ENCODE data around the gene APOB. TPM values are rescaled to one million over a fixed set of nuclear protein-coding genes. Genes with fewer than 3 reads are reported as not detected.

APOB gene
- total RNA-seq, 1 donor: under 0.01 TPM

DNA sequence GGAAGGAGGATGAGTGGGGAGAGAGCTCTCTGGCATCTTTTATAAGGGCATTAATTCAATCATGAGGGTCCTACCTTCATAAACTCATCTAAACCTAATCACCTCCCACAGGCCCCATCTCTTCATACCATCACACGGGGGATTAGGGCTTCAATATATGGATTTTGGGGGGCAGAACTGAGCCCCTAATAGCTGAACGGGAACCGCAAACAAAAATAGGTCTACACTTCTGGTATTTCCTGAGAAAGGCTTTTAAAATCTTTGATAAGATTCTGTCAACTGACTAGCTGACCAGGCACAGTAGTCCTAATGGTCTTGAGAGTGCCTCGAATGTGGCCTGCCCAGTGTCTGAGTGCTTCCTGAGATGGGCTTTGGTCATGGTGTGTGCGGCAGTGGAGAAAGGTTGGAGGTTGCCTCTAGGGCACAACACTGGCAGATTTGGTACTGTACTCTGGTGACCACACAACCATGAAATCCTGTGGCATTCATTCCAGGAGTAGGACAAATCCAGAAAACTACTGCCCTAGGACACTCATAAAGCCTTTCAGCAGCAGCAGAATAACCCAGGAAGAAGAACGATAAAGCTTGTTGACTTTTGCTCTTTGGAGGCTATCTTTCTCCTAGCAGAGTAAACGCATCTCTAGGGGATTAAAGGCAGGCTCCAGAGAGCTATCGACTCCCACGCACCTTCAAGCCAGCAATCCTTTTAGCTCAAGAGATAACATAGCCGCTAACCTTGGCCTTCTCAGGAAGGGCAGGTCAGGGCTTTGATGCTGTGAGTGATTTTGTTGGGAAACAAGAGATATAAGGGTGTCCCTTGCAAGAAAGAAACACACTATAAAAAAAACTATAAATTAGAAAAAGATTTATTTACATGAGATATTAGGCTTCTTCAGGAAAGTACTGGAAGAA, 12.3 kb upstream of the APOB start:
- no peak for TF ChIP-seq CTCF (IDR thresholded peaks at IDR 0.05; ENCODE audit: insufficient read depth, low read depth, low read length)
- H3K4me3 ChIP-seq (ENCODE audit: low read depth, low read length): no peak overlapping the region
- no peak for DNase-seq (ENCODE audit: low read depth)

DNA sequence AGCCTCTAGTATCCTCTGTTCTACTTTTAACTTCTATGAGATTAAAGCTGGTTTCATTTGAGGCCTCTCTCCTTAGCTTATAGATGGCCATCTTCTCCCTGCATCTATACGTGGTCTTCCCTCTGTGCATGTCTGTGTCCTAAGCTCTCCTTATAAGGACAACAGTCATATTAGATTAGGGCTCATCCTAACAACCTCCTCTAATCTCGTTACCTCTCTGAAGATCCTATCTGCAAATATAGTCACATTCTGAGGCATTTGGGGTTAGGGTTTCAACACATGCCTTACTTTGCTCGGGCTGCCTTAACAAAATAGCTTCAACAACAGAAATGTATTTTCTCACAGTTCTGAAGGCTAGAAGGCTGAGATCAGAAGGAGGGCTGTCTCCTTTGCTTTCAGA, 11.6 kb upstream of the APOB start:
- DNase-seq (ENCODE audit: low read depth): no peak
- no peak for TF ChIP-seq CTCF (IDR thresholded peaks at IDR 0.05; ENCODE audit: insufficient read depth, low read depth, low read length)

DNA sequence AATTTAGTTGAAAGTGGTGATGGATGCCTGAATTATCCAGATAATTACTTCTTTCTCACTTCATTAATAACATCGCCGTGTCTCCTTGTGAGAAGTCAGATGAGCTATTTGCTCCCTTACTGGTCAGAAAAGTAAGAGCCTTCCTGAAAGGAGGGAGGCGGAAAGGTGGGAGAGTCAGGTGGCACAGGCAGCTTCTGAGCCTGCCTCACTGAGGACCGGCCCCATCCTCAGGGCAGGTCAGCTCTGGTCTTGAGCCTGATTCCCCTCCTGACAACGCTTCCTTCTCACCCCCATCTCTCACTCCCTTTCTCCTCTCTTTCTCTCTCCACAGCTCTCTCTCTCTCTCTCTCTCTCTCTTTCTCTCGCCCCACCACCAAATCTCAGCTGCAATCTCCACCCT, 10.1 kb upstream of the APOB start:
- H3K4me3 ChIP-seq (ENCODE audit: low read depth, low read length): no peak overlapping the region
- TF ChIP-seq CTCF (IDR thresholded peaks at IDR 0.05; ENCODE audit: insufficient read depth, low read depth, low read length): no peak
- DNase-seq (ENCODE audit: low read depth): no peak

More for the DNA sequence above, 11.6 kb upstream of the APOB start:
- no peak overlapping the region for H3K4me3 ChIP-seq (ENCODE audit: low read depth, low read length)

GRCh38 chr2:21052044-21052443, 8.2 kb upstream of the APOB start:
- DNase-seq (ENCODE audit: low read depth): no peak
- no peak for TF ChIP-seq CTCF (IDR thresholded peaks at IDR 0.05; ENCODE audit: insufficient read depth, low read depth, low read length)
- no peak overlapping the region for H3K4me3 ChIP-seq (ENCODE audit: low read depth, low read length)

- TF ChIP-seq CTCF (IDR thresholded peaks at IDR 0.05; ENCODE audit: insufficient read depth, low read depth, low read length): no peak
- no peak for DNase-seq (ENCODE audit: low read depth)
- H3K4me3 ChIP-seq (ENCODE audit: low read depth, low read length): no peak overlapping the region
Measured at GRCh38 chr2:21050164-21050563, 6.3 kb upstream of the APOB start.

DNA sequence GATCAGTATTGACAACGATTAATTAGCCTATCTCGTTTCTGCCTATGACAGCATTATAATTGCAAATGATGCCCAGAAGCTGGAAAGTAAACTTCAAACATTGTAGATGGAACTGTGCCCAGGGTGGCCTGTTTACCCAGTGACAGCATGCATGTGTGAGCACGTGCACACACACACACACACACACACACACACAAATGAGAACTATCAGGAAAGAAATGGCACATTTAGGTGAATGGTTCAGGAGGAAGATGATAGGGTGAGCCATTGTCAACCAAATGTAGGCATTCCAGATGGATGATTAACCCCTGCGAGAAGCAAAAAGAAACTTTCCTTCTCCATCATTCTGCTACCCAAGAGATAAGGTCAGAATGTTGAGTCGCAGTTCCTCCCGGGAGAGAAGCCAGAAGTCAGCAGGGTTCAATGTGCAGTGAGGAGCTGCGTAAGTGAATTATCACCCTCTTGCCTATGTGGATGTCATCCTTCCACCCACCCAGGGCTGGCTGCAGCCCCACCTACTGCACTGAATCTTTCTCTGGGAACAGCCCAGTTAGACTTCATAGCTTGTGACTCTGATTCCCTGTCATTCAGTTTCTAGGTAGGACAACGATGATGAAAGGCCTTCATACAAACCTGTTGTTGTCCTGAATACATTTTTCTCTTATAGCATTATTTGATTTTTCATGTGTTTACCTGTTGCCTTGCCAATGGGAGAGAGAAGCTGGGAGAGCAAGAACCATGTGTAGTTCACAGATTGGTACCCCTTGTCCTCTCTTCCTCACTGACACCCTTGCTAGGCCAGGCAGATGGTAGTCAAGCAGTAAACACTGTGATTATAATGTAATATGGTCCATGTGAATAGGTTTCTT, 3.5 kb upstream of the APOB start:
- no peak overlapping the region for H3K4me3 ChIP-seq (ENCODE audit: low read depth, low read length)
- peak; percentile 12 for DNase-seq (ENCODE audit: low read depth)
- no peak for TF ChIP-seq CTCF (IDR thresholded peaks at IDR 0.05; ENCODE audit: insufficient read depth, low read depth, low read length)
